ENCODE data around the gene CIAO3.
"Not testable (repeated sequence)": the region's sequence is repeated elsewhere in the genome, so short reads cannot be mapped to it uniquely, and the experiment has no call there.

CIAO3 gene

GRCh38 chr16:759110-759910, 18.5 kb upstream of the CIAO3 start:
- DNase-seq = peak; percentile 65

GRCh38 chr16:756428-756827, 15.6 kb upstream of the CIAO3 start:
- no peak for DNase-seq

- no peak for DNase-seq
Observed at GRCh38 chr16:754656-755055, 13.9 kb upstream of the CIAO3 start.

- not testable (repeated sequence) for DNase-seq
Observed at GRCh38 chr16:754121-754607, 13.4 kb upstream of the CIAO3 start.

GRCh38 chr16:752007-752312, 11.2 kb upstream of the CIAO3 start:
- DNase-seq = no peak

GRCh38 chr16:751152-752006, 10.6 kb upstream of the CIAO3 start:
- DNase-seq = no peak

- DNase-seq = no peak
Observed at GRCh38 chr16:750485-750884, 9.7 kb upstream of the CIAO3 start.

GRCh38 chr16:749010-749409, 8.2 kb upstream of the CIAO3 start:
- DNase-seq = no peak

- no peak for DNase-seq
Observed at GRCh38 chr16:747978-748746, 7.4 kb upstream of the CIAO3 start.

- no peak for DNase-seq
Observed at GRCh38 chr16:746637-747036, 5.8 kb upstream of the CIAO3 start.

GRCh38 chr16:745739-746138, 4.9 kb upstream of the CIAO3 start:
- DNase-seq = peak; percentile 84

GRCh38 chr16:743794-744500, 3.1 kb upstream of the CIAO3 start:
- DNase-seq = no peak

- DNase-seq = not testable (repeated sequence)
Observed at GRCh38 chr16:742894-743293, 2.1 kb upstream of the CIAO3 start.

- no peak for DNase-seq
Observed at GRCh38 chr16:741986-742629, 1.3 kb upstream of the CIAO3 start.

- DNase-seq = no peak
Observed at GRCh38 chr16:740459-740763, 386 bp downstream of the CIAO3 start.

GRCh38 chr16:739560-740458, 988 bp downstream of the CIAO3 start:
- no peak for DNase-seq

- no peak for DNase-seq
Observed at GRCh38 chr16:736936-737481, 3.8 kb downstream of the CIAO3 start.

- no peak for DNase-seq
Observed at GRCh38 chr16:735982-736453, 4.8 kb downstream of the CIAO3 start.

- no peak for DNase-seq
Observed at GRCh38 chr16:734981-735881, 5.6 kb downstream of the CIAO3 start.
